COR-L47 (cell line): ENCODE data around the gene FGD2.

Source experiments
- DNase-seq: peaks from one replicate; lab custom pipeline; 2025; lab: John Stamatoyannopoulos, UW

Gene FGD2

GRCh38 chr6:37005061-37005810, at the start of gene FGD2:
TSS of gene FGD2 (plus strand) at chr6:37005655. CDS start at chr6:37005818, 163 bp downstream.
- no peak for DNase-seq

- DNase-seq: no peak
Measured at GRCh38 chr6:36955671-36956445, 49.6 kb upstream of the FGD2 start.

- no peak for DNase-seq
Measured at GRCh38 chr6:36956446-36956820, 49.0 kb upstream of the FGD2 start.

GRCh38 chr6:36957773-36958271, 47.6 kb upstream of the FGD2 start:
- DNase-seq: no peak

- DNase-seq: no peak
Measured at GRCh38 chr6:36958775-36959554, 46.5 kb upstream of the FGD2 start.

GRCh38 chr6:36959555-36960250, 45.8 kb upstream of the FGD2 start:
- no peak for DNase-seq

GRCh38 chr6:36961441-36962435, 43.7 kb upstream of the FGD2 start:
- DNase-seq: no peak

GRCh38 chr6:36962874-36963273, 42.6 kb upstream of the FGD2 start:
- peak; percentile 18 for DNase-seq

GRCh38 chr6:36963451-36964290, 41.8 kb upstream of the FGD2 start:
- DNase-seq: no peak

GRCh38 chr6:36964349-36964748, 41.1 kb upstream of the FGD2 start:
- no peak for DNase-seq

- DNase-seq: no peak
Measured at GRCh38 chr6:36964908-36965307, 40.5 kb upstream of the FGD2 start.

- no peak for DNase-seq
Measured at GRCh38 chr6:36967301-36967700, 38.2 kb upstream of the FGD2 start.

GRCh38 chr6:36967757-36968156, 37.7 kb upstream of the FGD2 start:
- DNase-seq: no peak

- DNase-seq: peak; percentile 79
Measured at GRCh38 chr6:36968266-36968977, 37.0 kb upstream of the FGD2 start.

GRCh38 chr6:36969240-36969691, 36.2 kb upstream of the FGD2 start:
- DNase-seq: no peak

- DNase-seq: no peak
Measured at GRCh38 chr6:36969988-36970891, 35.2 kb upstream of the FGD2 start.

GRCh38 chr6:36970892-36971842, 34.3 kb upstream of the FGD2 start:
- DNase-seq: no peak
